Activated CD8-positive, alpha-beta memory T cell treated with anti-CD3 and anti-CD28 coated beads, Interleukin-2, amount 50 U/mL, for 24 hours (primary cell): ENCODE data around the gene TRAF3IP1.
"Not testable (repeated sequence)": the region's sequence is repeated elsewhere in the genome, so short reads cannot be mapped to it uniquely, and the experiment has no call there.

Source experiments
- DNase-seq: peaks from one replicate; pipeline ENCODE4 v3.0.0-alpha.2; 2020; ENCODE audit errors: extremely low read depth

TRAF3IP1 gene

DNA sequence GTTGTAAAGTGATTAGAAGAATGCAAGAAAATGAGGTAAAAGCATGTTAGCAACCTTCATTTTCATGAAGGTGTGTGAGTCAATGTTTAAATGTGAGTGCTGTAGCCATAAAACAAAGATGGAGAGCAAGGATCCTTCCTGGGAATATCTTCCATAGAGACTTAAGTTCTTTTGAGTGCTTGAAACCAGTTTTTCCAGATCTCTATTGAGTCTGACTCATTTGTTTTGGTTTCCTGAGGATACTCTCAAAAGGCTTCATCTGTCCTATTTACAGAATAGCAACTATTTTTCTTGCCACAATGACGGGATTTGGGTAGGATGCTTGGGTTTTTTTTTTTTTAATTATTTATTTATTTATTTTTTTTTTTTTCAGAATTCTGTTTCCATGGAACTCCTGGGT lies 60.5 kb downstream of the TRAF3IP1 start:
- no peak for DNase-seq

DNA sequence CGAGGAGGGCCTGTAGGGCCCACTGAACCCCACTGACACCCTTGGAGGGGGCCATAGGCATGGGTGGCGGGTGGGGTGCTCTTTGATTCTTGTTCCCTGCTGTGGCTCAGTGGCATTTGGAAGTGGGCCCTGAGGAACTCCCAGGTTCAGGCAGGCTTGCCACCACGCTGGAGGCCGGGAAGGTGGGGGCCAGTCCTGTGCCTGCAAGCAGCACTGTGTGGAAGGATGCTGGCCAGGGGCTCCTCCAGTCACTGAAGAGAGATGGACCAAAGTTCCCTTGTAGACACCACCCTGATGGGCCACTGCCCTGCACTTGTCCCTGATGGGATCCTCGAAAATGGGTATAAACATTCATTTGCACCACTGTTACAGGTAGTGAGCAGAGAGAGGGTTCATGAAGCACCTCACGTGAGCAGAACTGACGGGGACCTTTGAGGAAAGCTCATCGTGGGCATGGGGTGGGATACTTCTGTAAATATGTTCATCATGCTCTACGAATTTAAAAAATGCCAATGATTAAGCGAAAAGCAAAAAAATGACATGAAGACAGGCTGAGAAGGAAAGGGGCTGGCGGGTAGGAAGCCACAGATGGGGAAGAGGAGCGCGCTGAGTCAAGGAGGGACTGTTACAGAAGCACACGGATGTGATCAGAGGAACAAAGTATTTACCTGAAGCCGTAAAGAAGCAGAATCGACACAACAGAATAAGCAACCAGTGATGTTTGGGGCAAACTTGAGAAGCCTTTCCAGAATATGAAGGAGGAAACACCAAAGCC lies 61.2 kb downstream of the TRAF3IP1 start:
- DNase-seq, result no peak

DNA sequence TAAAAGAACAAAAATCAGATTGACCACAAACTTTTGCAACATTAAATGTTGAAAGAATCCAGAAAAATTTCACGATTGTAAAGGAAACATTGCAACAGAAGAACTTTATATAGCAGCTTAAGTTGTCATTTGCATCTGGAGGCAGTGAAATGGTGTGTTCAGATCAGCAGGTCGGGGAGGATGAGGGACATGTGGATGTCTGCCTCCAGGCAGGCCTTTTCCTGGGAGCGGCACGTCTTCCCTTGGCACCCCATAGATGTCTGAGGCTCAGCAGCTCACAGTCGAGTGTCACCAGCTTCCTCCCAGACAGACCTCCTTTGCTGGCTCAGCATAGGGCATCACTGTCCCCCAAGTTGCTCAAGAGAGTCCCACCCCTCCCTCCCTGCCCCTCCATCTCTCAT lies 62.1 kb downstream of the TRAF3IP1 start:
- no peak for DNase-seq

DNA sequence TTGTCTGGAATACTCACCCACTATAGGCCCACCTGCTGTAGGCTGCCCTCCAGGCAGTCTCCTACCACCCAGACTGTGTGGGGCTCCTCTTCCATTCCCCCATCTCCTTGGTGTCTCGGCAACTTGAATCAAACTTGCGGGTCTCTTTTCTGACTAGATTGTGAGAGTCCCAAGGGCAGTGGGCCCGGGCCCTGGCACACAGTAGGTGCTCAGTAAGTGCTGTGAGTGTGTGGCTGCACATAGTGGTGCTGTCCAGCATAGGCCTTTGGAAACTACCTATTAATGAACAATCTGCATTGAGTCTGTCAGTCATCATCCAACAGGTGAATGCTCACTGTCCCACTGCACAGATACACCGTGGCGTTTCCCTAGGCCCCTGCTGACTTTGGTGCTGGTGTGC lies 62.8 kb downstream of the TRAF3IP1 start:
- DNase-seq, result no peak

DNA sequence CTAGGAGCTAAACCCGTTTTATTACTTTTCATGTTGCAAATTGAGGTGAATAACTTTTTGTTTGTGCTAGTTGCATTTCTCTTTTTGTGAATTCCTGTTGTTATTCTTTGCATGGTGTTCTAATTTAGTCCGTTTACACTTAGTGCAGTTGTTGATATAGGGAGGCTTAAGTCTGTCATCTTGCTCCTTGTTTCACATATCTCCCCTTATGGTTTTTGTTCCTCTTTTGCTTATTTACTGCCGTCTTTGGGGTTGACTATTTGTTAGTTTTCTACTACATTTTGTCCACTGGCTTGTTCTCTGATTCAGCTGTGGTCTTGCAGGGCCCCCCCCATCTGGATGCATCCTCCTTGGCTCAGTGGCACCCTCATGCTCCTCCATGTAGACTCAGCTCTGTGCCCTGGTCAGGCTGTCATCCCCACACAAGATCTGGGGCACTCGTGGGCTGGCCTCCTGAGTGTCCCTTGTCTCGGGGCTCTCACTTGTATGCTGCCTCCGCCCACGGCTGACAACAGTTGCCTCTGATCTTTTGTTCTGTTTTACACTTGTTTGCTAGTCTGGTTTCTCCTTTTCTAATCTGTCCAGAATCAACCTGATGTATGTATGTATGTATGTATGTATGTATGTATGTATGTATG lies 63.5 kb downstream of the TRAF3IP1 start:
- DNase-seq, result no peak

DNA sequence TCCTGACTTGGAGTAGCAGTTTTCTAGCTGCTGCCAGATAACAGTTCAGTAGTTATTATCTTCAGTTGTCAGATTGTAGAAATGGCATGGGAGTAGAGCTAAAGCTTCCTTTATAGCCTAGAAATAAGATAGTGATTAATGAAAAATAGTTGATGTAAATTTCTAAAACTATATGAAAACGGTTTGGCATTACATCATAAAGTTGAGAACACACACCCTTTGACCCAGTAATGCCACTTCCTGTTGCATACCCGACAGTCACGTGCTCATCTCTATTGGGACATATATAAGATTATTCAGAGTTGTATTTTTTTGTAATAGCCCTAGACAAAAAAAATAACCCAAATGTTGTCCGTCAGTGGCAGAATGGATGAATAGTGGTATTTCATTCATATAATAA lies 67.0 kb downstream of the TRAF3IP1 start:
- DNase-seq, result no peak

DNA sequence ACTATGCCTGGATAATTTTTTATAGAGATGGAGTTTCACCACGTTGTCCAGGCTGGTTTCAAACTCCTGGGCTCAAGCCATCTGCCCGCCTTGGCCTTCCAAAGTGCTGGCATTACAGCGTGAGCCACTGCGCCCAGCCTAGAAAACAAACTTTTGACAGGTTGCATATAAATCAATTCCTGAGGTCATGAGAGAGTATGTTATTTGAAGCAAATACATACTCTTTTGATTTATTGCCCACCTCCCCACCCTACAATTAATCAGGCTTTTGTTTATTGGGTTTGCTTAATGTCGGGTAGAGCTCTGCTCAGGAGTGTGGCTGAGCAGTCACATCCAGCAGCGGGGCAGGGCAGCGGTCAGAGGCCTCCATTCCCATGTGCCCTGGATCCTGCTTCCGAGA lies 68.5 kb downstream of the TRAF3IP1 start:
- no peak for DNase-seq

DNA sequence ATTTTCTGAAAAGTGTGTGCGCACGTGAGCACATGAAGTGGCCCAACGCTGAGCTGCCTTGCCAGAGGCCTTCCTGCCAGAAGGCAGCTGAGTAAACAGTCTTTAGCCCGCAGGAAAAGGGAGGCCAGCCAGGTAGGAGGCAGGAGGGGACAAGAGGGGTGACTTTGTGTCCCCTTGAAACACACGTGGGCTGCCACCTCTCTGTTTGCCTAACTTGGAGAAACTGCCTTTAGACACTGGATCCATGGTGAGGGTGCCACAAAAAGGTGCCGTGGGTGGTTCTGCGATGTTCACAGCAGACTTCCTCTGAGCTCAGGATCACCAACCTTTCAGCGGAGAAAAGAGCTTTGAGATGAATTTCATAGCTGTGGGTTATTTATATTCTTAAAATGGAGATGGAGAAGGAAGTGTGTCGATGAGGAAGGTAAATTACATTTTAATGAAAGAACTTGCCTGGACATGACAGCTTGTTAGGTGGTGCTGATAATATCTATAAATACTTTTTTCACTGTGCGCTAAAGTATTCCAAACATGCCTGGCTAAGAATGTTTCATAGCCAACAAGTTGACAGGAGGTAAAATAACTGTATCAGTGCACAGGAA lies 69.8 kb downstream of the TRAF3IP1 start:
- DNase-seq, result no peak

DNA sequence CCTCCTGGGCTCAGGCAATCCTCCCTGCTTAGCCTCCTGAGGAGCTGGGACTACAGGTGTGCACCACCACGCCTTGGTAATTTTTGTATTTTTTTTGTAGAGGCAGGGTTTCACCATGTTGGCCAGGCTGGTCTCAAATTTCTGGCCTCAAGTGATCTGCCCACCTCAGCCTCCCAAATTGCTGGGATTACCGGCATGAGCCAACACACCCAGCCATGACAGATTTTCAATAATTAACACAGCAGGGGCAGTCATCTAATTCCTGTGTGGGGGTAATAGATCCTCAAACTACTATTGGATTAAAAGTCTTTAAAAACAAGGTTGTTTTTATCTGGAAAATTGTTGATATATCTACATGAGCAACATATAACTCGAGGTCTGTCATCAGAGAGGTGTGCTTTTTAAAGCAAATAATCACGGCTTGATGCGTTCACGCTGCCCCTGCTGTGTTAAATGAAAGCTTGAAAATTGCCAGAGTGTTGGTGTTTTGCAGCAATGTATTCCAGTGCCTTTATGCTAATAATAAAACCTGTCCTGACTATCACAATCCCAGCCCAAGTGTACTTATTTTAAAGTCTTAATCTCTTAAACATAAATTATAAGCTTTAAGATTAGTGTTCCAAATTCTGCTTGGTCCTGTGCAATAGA lies 70.8 kb downstream of the TRAF3IP1 start:
- DNase-seq, result no peak

DNA sequence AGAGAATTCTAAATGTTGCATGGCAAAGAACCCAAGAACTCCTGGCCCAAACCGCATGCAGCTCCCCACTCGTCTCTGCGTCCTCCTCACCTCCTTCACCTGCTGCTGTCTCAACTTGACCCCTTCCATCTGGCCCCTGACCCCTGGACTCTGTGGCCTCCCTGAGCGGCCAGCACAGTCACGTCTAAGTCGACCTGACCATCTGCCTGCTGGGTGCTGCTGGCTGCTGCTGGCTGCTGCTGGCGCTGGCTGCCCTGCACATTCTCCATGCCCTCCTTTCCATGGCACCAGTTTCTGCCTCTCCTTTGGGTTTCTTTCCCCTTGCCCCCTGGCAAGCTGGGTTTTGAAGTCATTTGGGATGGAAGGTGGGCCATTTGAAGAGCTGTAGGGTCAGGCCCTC lies 76.3 kb downstream of the TRAF3IP1 start:
- no peak for DNase-seq

DNA sequence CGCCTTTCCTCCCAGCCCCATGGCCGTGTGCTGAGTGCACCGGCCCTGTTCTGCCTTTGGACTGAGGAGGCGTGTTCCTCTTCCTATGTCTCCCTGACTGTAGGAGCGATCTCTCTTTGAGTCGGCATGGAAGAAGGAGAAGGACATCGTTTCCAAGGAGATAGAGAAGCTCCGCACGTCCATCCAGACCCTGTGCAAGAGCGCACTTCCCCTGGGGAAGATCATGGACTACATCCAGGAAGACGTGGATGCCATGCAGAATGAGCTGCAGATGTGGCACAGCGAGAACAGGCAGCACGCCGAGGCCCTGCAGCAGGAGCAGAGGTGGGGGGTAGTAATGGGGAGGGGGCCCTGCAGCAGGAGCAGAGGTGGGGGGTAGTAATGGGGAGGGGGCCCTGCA lies 77.0 kb downstream of the TRAF3IP1 start:
- DNase-seq, result no peak

DNA sequence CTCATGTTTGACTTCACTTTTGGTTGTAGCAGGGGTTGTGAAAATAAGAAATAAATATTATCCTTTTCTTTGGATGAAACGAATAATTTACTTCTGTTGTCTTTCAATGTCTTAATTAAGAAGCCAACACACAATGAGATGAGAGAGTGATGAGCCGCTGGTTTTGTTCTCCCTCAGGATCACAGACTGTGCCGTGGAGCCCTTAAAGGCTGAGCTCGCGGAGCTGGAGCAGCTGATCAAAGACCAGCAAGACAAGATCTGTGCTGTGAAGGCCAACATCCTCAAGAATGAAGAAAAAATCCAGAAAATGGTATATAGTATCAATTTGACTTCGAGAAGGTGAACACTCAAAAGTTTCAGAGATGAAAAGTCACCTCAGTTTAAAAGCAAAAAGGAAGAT lies 78.3 kb downstream of the TRAF3IP1 start:
- DNase-seq, result no peak

DNA sequence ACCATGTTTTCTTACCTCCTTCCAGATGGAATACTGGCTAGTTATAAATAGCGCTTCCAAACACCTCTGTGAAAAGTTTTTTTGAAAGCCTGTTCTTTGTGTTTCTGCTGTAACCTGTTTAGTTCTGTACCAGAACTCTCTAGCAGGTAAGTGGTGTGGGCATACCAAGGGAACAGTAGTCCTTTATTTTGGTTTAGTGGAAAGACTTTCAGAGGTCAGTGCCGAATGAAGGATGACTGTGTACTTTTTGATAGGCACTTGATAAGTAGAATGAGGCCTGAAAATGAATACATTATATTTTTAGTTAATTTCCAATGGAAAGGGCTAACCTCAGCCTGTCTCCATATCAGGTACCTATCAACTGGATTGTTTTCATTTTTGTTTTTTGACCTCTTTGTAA lies 78.8 kb downstream of the TRAF3IP1 start:
- no peak for DNase-seq

DNA sequence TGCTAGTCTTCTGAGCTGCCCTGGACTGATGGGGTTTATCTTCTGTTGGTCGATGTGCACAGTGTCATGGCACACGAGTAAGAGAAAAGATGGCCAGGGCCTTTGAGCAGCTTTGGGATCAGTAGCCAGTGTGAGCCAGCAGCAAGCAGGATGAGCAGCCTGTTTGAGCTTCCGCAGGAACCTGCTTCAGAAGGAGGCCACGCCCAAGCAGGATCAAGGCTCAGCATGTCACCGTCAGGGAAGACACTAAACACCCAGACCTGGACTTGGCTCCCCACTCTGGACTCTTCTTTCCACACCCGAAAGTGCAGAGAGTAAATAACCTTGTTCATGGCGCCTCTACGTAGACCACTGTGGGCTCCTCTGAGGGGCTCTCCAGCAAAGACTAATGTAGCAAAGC lies 81.2 kb downstream of the TRAF3IP1 start:
- no peak for DNase-seq

DNA sequence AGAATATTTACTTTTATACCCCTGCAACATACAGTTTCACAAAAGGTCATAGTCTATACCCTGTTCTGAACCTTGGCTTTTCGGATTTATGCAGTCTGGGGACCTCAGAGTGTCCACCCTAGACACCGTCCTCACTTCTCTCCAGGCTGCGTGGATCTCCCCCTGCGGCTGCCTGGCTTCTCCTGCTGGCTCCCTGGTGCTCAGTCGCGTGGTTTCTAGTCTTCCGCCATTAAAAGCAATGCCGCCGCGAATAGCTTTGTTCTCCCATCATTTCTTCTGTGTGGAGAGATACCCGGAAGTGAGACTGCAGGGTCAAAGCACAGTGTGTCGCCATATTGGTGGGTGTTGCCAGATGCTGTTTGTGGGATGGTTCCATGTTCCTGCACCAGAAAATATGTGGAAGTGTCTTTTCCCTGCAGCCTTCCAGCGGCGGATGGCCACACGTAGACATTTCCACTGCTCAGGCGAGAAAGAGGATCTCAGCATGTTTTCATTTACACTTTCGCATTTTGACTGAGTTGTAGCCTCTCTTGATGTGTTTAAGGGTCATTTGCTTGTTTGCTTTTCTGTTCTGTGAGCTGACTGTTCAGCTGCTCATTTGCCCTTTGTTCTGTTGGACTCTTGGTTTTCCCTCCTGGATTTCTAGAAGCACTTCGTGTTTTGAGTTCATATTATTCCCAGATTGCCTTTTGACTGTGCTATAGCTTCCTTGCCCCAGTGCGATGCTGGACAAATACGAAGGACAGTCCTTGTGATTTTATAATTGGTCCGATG lies 83.5 kb downstream of the TRAF3IP1 start:
- DNase-seq, result no peak

DNA sequence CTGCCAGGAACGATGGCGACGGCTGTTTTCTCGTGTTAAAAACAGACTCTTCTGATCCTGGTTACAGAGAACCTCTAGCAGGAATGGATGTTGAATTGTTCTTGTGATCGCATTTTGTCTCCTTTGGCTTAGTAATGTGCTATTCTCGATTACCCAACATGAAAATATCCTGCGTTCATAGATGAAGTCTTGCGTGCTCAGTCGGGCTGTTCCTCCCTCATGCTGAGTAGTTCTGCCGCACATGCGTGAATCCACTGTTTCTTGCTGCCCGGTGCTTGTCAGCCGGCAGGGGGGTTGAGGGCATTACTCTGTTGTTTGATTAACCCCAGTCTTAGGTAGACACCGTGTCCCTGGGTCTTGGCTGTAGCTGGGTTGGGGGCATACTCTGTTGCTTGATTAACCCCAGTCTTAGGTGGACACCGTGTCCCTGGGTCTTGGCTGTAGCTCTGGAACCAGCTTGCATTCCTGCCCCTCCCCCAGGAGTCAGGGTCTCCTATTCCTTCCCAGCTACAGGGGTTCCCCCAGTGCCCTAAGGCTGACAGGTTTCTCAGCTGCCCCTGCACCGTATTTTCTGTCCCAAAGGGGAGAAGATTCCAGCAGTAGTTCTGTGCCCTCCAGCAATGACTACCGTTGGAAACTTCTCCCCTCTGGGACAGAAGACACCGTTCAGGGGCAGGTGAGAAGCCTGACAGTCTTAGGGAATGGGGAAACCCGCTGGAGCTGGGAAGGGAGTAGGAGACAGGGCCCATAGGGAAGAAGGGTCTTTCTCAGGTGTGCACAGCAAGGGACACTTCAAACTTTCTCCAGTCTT lies 84.3 kb downstream of the TRAF3IP1 start:
- DNase-seq, result no peak

DNA sequence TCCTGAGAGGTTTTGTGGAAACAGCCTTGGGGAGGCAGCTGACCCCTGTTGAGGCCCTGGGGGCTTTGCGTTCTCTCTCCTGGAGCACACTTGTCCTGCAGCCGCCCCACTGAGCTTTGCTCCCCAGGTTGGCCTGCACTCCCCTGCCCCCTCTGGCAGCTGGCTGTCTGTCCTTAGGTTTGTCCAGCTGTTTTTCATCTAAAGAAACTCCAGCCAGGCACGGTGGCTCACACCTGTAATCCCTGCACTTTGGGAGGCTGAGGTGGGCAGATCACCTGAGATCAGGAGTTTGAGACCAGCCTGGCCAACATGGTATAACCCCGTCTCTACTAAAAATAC lies 84.9 kb downstream of the TRAF3IP1 start:
- not testable (repeated sequence) for DNase-seq

DNA sequence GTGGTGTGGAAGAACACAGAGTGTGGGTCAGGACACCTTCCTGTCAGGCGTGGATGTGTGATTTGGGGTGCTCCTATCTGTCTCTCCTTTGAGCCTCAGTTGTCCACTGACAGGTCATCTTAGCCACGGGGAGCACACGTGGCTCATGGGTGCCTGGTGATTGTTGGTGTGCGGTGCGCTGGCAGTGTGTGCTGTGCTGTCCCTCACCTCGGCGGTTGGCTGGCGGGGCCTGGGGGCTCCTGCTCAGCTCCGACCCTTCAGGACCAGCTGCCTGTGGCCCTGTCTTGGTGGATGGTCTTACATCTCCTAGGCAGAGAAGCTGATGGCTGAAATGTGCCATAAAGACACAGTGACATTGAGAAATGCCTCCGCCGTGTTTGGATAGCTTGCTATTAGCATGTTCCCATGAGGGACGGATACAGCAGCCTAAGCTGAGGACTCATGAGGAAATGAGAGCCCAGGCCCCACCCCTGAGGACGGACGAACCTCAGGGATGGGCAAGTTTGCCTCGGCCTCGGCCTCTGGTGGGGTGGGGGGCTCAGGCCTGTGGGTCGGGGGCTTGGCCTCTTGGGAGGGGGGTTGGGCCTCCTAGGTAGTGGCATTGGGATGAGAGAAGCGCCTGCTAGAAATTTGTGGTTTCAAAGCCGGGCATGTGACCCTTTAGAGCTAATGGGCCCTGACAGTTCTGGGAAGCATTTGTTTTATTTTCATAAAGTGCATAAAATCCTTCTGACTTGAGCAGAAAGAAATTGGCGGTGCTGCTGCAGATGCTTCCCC lies 86.1 kb downstream of the TRAF3IP1 start:
- DNase-seq, result no peak

DNA sequence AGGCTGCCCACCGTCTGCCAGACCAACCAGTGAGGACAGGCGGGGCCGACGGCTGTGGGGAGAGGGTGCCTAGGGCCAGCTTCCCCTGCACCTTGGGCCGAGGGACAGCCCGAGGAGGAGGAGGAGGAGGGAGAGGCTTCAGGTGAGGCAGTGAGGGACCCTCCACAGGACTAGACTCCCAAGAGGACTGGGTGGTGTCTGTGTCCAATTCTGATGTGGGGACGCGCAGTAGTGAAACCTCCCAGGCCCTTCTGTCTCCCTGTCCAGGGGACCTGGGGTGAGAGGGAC lies 86.6 kb downstream of the TRAF3IP1 start:
- no peak for DNase-seq

DNA sequence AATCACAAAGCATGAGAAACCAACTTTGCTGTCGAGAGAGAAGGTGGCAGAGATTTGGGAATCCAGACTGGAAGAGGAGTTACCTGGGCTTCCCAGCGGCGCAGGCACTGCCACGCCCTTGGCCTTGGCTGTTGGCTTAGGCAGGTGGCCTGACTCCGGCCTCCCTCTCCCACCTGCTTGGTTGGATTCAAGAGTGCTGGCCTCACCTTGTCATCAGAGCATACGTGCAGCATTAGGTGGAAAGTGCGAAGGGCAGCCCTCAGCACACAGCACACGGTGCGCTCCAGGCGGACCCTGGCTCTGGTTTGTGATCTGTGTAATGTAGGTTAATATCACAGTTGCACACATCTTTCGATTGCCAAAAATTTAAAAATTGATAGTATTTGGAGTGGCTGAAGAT lies 87.2 kb downstream of the TRAF3IP1 start:
- no peak for DNase-seq
